Femur (tissue), 1 donor: Measurements from ENCODE around the gene GPHN.
A peak's percentile ranks its signal among the peaks of the same experiment; 100 is the strongest.

Experiments used
- DNase-seq: peaks from one replicate; pipeline ENCODE4 v3.0.0-alpha.2; 2017

The GPHN gene

DNA sequence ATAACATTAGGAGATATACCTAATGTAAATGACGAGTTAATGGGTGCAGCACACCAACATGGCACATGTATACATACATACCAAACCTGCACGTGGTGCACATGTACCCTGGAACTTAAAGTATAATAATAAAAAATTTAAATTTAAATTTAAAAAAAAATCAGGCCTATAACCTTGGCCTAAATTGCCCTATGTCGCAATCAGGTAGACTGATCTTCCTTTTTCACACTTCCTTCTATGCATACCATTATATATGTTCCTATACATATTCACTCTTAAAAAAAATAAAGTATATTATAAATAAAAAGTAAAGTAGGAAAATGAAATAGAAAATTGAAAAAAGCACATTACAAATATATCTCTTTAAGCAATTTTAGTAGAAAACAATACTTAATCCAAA lies 563.6 kb downstream of the GPHN start:
- DNase-seq = no peak

DNA sequence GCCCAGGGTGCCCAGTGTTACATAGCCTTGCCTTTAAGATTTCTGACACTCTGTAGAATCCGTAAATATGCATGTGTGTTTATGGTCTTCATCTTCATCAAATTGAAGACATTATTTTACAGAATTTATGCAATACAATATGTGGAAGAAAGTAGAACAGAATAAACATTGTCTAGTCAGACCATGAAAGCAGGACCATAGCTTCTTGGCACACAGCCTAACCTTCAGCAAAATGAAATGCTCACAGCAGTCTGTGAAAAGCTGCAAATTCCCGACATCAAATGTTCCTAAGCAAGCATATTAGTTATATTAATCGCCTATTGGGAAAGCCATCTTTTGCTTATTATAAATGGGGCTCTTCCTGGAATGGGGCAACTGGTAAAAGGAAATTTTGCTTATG lies 570.0 kb downstream of the GPHN start:
- DNase-seq = no peak

DNA sequence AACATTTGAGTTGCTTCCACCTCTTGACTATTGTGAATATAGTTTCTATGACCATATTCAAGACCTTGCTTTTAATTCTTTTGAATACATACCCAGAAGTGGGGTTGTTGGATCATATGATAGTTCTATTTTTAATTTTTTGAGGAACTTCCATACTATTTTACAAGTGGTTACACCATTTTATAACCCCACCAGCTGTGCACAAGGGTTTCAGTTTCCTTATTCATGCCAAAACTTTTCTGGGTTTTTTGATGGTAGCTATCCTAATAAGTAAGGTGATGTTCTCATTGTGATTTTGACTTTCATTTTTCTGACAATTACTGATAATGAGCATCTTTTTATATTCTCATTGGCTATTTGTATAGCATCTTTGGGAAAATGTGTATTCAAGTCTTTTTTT lies 571.9 kb downstream of the GPHN start:
- DNase-seq = no peak

DNA sequence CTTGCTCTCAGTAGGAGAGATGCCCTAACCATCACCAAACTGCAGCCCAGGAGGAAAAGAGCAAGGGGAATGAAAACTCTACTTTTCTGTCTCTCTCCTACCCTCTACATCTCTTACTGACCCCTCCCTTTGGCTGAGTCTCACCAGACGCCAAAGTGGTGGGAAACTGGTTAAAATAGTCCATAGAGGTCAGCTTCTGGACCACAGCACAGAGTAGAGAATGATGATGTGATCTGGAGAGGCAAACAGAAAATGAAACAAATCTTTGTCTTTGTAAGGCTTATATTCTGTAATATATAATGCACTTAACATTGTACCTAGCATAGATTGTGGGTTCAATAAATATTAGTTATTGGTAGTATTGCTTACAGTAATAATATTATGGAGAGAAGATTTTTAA lies 600.3 kb downstream of the GPHN start:
- no peak for DNase-seq

DNA sequence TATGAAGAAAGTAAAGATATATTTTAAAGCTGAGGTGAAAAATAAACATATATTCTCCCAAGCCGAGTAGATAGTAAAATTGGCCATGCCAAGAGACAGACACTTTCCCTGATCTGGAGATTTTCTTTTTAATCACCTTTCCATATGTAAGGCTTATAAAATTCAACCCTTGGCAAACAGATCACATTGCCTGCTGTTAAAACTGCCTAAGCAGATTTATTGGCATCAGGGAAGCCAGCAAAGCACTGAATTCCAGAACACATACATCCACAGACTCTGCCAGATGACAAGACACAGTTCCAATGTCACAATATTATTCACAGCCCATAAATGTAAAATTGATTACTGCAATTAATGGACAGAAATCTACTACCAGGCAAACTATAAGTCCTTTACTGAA lies 603.1 kb downstream of the GPHN start:
- no peak for DNase-seq

DNA sequence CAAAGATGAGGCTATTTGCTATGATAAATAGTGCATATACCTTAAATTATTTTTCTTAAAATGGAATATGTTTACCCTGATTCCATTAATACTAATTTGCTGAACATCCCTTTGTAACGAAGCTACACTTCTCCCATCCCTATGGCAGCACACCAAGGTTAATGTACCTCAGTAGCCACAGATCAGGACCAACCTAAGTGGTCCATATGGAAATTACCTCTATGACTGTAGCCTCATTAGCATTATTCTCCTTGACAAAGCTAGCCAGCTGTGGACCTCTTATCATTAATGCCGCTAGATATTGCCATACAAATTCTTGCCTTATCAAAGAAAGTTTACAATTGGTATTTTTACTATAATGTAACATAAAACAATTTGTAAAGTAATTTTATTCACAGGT lies 604.4 kb downstream of the GPHN start:
- DNase-seq = no peak

DNA sequence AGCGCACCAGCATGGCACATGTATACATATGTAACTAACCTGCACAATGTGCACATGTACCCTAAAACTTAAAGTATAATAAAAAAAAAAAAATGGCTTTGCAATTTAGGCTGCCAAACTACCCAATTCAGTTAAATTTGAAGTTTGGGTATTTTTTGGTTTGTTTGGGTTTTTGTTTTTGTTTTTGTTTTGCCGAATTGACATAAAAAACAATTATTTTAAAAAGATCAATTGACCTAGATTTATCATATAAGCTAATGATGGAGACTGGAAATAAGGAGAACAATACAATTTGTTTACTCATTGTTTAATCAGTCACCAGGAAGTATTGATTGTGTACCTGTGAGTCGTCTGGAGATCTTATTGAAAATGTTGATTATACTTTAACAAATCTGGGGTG lies 619.2 kb downstream of the GPHN start:
- DNase-seq = no peak

DNA sequence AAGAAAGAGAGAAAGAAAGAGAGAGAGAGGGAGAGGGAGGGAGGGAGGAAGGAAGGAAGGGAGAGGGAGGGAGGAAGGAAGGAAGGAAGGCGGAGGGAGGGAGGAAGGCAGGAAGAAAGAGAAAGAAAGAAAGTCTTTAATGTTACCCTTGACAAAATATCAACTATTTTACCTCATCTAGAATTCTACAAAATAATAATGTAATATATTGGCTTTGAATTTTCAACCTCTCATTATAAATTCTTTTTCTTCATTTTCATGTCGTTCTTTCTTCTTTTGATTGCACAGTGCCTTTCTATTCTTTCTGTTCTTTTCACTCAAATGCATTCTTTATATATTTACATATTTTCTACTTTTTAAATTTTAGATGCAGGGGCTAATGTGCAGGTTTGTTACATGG lies 621.8 kb downstream of the GPHN start:
- no peak for DNase-seq

DNA sequence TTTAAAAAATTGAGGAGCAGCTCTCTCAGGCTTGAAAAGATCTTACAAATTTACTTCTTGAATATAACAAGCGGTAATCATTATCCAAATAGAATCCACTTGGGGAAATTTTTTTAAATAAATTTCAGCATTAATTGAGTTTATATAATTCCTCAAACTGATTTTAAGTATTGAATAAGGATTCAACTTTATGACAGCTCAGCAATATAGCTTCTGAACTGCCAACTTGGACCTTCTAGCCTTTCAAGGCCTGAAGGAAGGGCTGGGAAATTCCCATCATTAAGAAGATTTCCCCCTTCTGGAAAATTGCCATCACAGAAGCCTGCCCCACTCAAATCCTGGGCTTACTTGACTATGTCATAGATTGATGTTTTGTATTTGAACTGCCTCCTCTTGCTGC lies 623.7 kb downstream of the GPHN start:
- DNase-seq = no peak

DNA sequence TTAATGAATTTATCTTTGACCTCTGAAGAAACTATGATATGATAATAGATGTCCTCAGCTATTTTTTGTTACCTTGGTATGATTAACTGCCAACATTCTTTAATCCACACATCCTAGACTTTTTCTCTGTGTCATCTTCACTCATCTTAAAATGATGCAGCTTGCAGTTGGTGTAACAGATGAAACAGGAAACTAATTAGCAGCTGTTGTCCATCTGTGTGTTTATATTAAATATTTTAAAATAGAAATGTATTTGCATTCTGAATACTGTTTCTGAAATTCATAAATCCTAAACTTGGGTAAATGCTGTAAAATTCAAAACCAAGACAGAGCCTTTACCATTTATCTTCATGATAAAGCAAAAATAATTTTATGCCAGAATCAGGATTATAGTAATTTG lies 625.2 kb downstream of the GPHN start:
- no peak for DNase-seq

DNA sequence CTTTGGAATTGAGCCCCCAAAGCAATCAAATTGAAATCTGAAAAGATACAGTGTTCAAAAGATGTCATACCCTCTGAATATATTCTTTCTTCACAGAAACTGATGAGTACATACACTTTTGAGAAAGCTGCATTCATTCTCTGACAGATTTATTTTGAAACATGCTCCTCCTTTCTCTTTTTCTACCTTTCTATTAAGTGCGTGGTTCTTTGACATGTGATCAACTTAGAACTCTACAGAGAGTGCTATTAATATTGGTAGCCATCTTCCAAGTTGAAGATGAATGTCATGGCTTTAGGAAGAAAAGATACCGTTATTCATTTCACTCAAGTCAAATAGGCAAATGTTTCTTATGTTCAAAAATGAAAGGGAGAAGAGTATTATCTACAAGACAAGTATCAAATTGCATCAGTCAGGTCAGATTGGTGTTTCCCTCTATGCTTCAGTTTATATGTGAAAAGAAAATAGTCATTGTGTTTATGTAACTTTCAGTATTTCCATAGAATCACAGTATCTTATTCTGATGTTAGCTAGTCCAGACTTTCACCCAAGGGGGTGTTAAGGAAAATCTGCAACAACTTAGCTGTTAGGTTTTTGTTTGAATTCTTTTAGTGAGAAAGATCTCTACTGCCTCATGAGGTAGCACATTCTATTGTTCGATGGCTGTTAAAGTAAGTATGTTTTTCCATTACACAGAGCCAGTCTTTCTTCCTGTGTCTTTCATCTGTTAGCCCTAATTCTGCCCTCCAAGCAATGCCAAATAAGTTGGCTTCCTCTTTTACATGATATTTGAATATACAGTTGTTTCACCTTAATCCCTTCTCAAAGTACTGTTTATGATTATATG lies 625.9 kb downstream of the GPHN start:
- DNase-seq = no peak

DNA sequence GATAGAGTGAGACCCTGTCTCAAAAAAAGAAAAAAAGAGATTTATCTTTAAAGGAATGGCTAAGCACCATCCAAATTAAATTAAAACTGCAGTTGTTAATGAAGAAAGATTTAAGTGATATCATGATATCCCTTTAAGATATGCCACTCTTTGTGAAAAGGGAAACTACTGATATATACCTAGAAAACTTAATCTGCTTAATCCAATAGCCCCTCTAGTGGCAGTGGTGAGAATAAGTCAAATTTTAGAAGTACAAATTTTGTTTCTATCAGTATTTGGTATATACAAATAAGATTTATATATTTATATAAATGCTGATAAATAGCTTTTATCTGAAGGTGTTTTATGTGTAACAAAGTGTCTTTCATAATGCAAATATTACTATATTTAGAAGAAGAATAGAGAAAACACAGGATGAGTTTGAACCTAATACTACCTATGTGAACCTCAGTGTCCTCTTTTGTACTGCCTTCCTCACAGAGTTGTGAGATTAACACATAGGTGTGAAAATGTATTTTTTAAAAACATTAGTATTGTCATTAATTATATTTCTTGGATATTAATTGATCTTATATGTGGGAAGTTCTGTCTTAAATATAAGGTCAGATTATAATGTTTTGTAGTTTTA lies 629.9 kb downstream of the GPHN start:
- DNase-seq = no peak

DNA sequence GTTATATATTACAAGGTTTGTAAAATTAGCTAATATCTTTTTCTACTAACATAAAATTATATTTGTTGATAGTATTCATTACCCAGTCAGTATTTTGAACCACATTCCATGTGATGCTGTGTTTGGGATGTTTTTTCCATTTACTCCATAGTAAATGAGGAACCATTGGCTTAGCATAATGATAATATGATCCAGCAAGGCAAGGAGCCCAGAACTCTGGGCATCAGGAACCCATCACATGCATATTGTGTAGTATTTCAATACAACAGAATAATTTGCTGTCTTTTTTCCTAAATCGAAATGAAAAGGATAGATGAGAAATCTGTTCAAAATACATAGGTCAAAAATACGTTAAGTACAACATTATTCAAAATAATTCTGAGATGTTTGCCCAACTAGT lies 632.6 kb downstream of the GPHN start:
- DNase-seq = peak; percentile 43

DNA sequence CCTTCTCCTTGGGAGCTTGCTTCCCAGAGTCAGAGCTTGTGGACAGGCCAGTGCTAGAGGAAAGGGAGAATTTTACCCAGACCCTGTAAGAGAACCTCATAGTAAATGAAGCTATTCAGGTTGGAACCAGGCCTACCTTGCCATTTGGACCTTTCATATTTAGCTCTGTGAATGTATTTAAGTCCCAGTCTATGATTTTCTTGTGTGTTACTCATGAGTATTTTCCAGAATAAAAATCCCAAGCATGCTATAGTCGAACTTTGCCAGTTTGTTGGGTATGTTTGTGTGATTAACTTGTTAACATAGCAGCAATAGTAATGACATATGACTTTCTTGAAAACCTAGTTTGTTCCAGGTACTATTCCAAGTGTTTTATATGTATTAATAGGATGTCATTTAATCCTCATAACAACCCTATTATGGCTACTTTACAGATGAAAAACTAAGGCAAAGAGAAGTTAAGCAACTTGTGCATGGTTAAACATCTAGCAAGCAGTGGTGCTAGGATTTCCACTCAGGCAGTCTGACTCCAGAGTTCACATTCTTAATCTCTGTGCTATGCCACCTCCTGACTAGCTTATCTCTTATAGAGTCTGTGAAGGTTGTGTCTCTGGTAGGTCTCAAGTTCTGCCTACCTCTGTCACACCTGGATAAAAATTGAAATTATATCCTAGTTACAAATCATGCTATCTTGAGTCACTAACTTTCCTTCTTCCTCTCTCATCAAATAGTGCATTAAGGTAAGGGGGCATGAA lies 633.4 kb downstream of the GPHN start:
- peak; percentile 20 for DNase-seq

DNA sequence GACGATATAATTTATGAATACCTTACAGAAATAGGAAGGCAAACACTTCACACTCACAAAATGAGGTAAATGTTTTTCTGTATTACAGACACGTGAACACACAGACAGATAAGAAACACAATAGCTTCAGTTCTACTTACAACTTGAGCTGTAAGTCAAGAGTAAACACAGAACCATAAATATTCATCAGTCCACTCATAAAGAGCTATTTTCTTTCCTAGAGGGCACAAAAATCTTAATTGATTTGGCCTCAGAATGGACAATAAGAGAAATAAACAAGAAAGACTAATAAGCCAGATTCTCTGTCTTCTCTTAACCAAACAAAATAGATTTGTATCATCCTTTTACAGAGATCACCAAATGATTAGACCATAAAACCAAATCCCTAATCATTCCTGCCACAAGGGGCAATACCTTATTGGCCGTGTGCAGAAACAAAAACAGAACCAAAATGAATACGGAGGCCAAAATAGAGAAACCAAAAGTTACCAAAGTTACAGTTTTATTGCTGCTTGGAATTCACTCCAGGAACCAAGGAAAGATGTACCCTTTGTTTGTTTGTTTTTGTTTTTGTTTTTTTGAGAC lies 643.2 kb downstream of the GPHN start:
- no peak for DNase-seq

DNA sequence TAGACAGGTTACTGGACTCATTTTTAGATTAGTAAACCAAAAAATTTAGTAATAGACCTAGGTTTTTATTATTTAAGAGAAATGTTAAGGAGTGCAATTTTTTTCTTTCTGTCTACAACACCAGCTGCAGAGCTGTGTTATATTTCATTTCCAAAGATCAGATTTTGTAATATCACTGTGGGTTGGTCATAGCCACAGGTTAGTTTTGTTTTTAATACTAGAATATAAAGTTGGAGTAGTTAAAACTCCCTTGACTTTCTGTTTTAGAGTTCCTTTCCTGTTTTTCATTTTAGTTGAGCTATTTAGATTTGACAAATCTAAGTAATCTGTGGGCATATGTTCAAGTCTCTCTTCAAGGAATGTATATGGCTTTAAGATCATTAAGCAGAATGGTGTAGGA lies 650.6 kb downstream of the GPHN start:
- DNase-seq = no peak

DNA sequence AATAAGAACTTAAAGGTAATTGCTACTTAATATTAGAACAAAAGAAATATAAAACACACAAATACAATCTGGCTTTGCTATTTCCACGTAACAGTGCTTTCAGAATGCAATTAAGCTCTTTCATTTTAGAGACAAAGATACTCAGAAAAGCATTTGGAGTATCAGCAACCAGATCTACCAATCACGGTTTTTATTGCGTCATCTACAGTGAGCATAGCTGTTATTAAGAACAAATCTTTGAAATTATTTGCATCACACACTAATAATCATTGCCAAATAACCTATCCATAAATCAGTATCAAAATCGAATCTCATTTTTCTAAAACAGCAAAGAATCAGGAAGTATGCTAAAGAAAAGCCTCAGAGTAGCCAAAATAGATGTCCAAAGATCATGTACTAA lies 654.4 kb downstream of the GPHN start:
- no peak for DNase-seq

DNA sequence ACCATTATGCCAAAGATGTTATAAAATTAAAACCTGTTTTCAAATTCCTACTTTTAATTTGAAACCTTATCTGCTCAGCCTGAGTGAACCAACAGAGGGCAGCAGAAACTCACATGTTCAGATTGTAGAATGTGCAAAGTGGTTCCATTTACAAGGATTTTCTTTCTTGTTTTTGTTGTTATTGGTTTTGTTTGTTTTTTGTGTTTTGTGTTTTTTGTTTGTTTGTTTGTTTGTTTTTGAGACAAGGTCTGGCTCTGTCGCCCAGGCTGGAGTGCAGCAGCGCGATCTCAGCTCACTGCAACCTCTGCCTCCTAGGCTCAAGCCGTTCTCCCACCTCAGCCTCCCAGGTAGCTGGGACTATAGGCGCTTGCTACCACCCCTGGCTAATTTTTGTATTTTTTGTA lies 658.5 kb downstream of the GPHN start:
- DNase-seq = peak; percentile 34

DNA sequence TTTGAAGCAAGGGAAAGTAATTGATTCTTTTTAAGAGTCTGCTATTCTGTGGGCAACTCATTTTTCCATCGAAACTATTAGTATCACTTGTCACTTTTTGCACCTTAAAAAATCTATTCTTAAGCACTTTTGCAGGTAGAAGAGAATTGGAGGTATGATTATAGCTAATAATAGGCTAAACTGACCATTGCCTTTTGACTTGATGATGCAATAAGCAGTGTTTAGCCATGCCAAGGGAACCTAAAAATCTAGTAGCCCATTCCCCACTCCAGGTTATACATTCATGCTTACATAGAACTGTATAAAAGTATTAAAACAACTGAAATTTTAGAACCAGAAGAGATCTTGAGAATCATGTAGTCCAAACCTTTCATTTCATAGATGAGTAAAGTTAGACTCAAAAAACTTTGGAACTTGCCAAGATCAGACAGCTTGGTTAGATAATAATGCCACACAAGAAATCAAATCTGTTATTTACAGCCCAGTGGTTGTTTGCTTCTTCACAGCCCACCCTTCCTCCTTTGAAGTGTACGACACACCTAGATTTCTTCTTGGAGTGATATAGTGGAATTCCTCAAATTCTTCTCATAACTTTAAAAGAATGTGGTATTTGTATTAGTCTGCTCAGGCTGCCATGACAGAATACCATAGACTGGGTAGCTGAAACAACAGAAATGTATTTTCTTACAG lies 659.6 kb downstream of the GPHN start:
- DNase-seq = no peak

DNA sequence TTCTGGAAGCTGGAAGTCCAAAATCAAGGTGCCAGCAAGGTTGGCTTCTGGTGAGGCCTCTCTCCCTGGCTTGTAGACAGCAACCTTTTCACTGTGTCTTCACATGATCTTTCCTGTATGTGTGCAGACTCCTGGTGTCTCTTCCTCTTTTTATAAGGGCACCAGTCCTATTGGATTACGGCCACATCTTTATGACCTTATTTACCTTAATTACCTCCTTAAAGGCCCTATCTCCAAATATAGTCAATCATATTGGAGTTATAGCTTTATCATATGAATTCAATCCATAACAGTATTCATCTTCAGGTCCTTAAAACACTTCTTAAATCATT lies 660.1 kb downstream of the GPHN start:
- no peak for DNase-seq

DNA sequence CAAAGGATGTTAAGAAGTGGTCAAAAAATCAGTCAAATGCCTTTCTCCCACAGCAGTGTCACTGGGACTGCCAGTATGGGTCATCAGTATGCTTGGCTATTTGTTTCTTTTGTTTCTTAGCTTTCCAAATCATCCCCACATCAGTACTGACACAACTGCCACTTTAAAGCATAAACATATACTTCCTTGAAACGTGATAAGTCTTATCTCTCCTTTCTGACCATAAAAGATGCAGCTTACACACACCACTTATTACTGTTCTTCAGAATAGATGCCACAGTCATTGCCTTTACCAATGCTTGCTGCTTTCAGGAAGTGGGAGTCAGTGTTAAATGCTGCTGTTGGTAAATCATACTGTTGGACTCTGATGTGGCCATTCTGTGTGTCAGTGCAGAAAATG lies 662.7 kb downstream of the GPHN start:
- no peak for DNase-seq

DNA sequence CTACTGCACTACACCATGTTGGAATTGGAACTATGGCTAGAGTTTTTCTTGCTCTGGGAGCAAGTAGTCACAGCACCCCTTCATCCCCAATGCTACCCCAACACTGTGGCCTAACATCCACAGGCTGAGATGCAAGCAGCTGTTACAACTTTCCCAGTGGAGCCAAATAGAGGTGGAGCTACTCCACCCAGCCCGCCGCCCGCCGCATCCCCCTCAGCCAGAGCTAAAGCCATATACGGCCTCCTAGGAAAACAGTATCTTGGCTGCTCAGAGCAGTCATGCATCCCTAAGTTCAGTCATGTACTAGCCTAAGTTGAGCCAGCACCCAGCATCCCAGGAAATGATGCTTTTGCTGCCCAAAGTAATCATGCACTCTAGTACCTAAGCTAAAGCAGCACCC lies 664.1 kb downstream of the GPHN start:
- no peak for DNase-seq

DNA sequence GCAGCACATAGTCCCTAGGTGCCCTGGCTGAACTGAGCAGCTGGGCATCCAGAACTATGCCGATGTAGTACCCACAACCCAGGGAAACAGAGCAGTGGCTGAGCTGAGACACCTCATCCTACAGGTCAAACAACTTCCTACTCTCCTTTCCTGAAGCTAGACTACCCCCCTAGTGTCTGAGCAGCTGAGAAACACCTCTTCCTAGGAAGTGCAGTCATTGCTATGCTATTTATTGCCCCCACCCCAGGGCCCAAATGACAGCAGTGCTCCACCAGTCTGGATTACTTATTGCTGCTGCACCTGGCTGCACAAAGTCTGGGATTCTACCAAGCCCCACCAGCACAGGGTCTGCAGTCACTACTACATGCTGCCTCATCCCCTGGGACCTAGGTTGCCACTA lies 664.6 kb downstream of the GPHN start:
- DNase-seq = no peak
